Measurements from ENCODE around the gene SH3D21. TPM values are rescaled to one million over a fixed set of nuclear protein-coding genes. Genes with fewer than 3 reads are reported as not detected.

Gene SH3D21
- total RNA-seq, 2 donors from 2014 or later: 8.1 to 10.6 TPM

- H3K9me3 ChIP-seq: no peaks in the 10 kb centered on the region
- DNase-seq (ENCODE audit: low spot score): no peak
- no peaks in the 10 kb centered on the region for H3K36me3 ChIP-seq
- H3K4me3 ChIP-seq: no peak overlapping the region
- no peak overlapping the region for H3K27ac ChIP-seq
- intact Hi-C loops (cut with DNase I): no loop called here
- TF ChIP-seq POLR2AphosphoS5 (IDR thresholded peaks at IDR 0.05) (no peak), CTCF (IDR thresholded peaks at IDR 0.05) (no peak), POLR2A (IDR thresholded peaks at IDR 0.05) (no peak)
- H3K4me1 ChIP-seq (replicated peaks): no peaks in the 10 kb centered on the region
- WGBS: 90% methylated on average over 15 of the region's 15 CpGs
- H3K27me3 ChIP-seq (replicated peaks; ENCODE audit: insufficient read depth): no peaks in the 10 kb centered on the region
These were observed 24.8 kb downstream of the SH3D21 start for GRCh38 chr1:36330940-36331339.

- intact Hi-C loops (cut with DNase I): no loop called here
- H3K27ac ChIP-seq: no peak overlapping the region
- no peaks in the 10 kb centered on the region for H3K9me3 ChIP-seq
- DNase-seq (ENCODE audit: low spot score): no peak
- H3K4me3 ChIP-seq: no peak overlapping the region
- WGBS: 89% methylated on average over 6 of the region's 6 CpGs
- H3K27me3 ChIP-seq (replicated peaks; ENCODE audit: insufficient read depth): no peaks in the 10 kb centered on the region
- no peak for TF ChIP-seq POLR2A (IDR thresholded peaks at IDR 0.05)
- TF ChIP-seq CTCF (IDR thresholded peaks at IDR 0.05): no peak
- TF ChIP-seq POLR2AphosphoS5 (IDR thresholded peaks at IDR 0.05): no peak
- no peaks in the 10 kb centered on the region for H3K36me3 ChIP-seq
- H3K4me1 ChIP-seq (replicated peaks): no peaks in the 10 kb centered on the region
These were observed 31.7 kb downstream of the SH3D21 start for GRCh38 chr1:36337830-36338229.

- no peaks in the 10 kb centered on the region for H3K36me3 ChIP-seq
- TF ChIP-seq POLR2AphosphoS5 (IDR thresholded peaks at IDR 0.05) (no peak), POLR2A (IDR thresholded peaks at IDR 0.05) (no peak), CTCF (IDR thresholded peaks at IDR 0.05) (no peak)
These were observed 33.0 kb downstream of the SH3D21 start for GRCh38 chr1:36339215-36339614.

GRCh38 chr1:36339615-36340014 lies 33.4 kb downstream of the SH3D21 start:
- Histone ChIP-seq H3K27me3 (replicated peaks; ENCODE audit: insufficient read depth) (no peaks in the 10 kb centered on the region), H3K27ac (no peak overlapping the region), H3K36me3 (no peaks in the 10 kb centered on the region), H3K9me3 (no peaks in the 10 kb centered on the region), H3K4me3 (no peak overlapping the region), H3K4me1 (replicated peaks) (no peaks in the 10 kb centered on the region)
- intact Hi-C loops (cut with DNase I): no loop called here
- no peak for DNase-seq (ENCODE audit: low spot score)
- 82% methylated on average over 9 of the region's 9 CpGs for WGBS
- TF ChIP-seq POLR2A (IDR thresholded peaks at IDR 0.05) (no peak), CTCF (IDR thresholded peaks at IDR 0.05) (no peak), POLR2AphosphoS5 (IDR thresholded peaks at IDR 0.05) (no peak)

More at GRCh38 chr1:36339215-36339614, 33.0 kb downstream of the SH3D21 start:
- intact Hi-C loops (cut with DNase I): no loop called here
- Histone ChIP-seq H3K27me3 (replicated peaks; ENCODE audit: insufficient read depth) (no peaks in the 10 kb centered on the region), H3K4me3 (no peak overlapping the region), H3K27ac (no peak overlapping the region), H3K9me3 (no peaks in the 10 kb centered on the region), H3K4me1 (replicated peaks) (no peaks in the 10 kb centered on the region)
- 79% methylated on average over 7 of the region's 7 CpGs for WGBS
- no peak for DNase-seq (ENCODE audit: low spot score)

GRCh38 chr1:36341626-36342320 lies 35.6 kb downstream of the SH3D21 start:
- 88% methylated on average over 33 of the region's 34 CpGs for WGBS
- Histone ChIP-seq H3K4me3 (no peak overlapping the region), H3K27me3 (replicated peaks; ENCODE audit: insufficient read depth) (no peaks in the 10 kb centered on the region), H3K36me3 (no peaks in the 10 kb centered on the region), H3K4me1 (replicated peaks) (no peaks in the 10 kb centered on the region), H3K9me3 (no peaks in the 10 kb centered on the region), H3K27ac (no peak overlapping the region)
- intact Hi-C loops (cut with DNase I): loop anchor here (2.0 kb wide), 1 partner anchor 79 kb away; no protein-coding TSS in a partner anchor
- no peak for DNase-seq (ENCODE audit: low spot score)
- no peak for TF ChIP-seq CTCF (IDR thresholded peaks at IDR 0.05)
- no peak for TF ChIP-seq POLR2AphosphoS5 (IDR thresholded peaks at IDR 0.05)
- TF ChIP-seq POLR2A (IDR thresholded peaks at IDR 0.05): no peak
